Mesenchymal stem cell (in vitro differentiated cells and primary cell): ENCODE measurements around the gene TBC1D2.
A peak's percentile ranks its signal among the peaks of the same experiment; 100 is the strongest.

Experiments
- DNase-seq: peaks from one replicate; pipeline ENCODE4 v3.0.0-alpha.2; 2013
- H2AFZ ChIP-seq: one replicate; pipeline ENCODE4 v1.6.1; 2013; ENCODE audit warnings: low read depth, mild to moderate bottlenecking, control low read depth, inconsistent platforms, low read length, moderate library complexity
- H2AK5ac ChIP-seq: 2 replicates; pipeline ENCODE4 v1.6.1; 2013; ENCODE audit warnings: low read length, moderate library complexity, mild to moderate bottlenecking, inconsistent platforms; ENCODE audit not compliant: severe bottlenecking
- H2BK120ac ChIP-seq: one replicate; pipeline ENCODE4 v1.6.1; 2013; ENCODE audit warnings: low read depth, mild to moderate bottlenecking, inconsistent platforms, low read length, moderate library complexity
- H2BK12ac ChIP-seq, 2 experiments: one replicate each; pipeline ENCODE4 v1.6.1; 2013; ENCODE audit warnings: inconsistent platforms in 2 of 2, low read length in 2 of 2, mild to moderate bottlenecking in 2 of 2, moderate library complexity in 2 of 2, control low read depth in 1 of 2
- H2BK15ac ChIP-seq: one replicate; pipeline ENCODE4 v1.6.1; 2013; ENCODE audit warnings: mild to moderate bottlenecking, low read depth, inconsistent platforms; ENCODE audit not compliant: poor library complexity, severe bottlenecking
- H2BK5ac ChIP-seq: 2 replicates; pipeline ENCODE4 v1.6.1; 2013; ENCODE audit warnings: low read depth, mild to moderate bottlenecking, low read length, control low read depth, inconsistent platforms; ENCODE audit not compliant: poor library complexity, severe bottlenecking
- H3K14ac ChIP-seq, 2 experiments: one replicate each; pipeline ENCODE4 v1.6.1; 2013; ENCODE audit warnings: inconsistent platforms in 2 of 2, low read length in 2 of 2, control low read depth in 1 of 2, mild to moderate bottlenecking in 1 of 2, moderate library complexity in 1 of 2
- H3K18ac ChIP-seq, 2 experiments: one replicate each; pipeline ENCODE4 v1.6.1; 2013; ENCODE audit warnings: inconsistent platforms in 2 of 2, low read length in 2 of 2, control low read depth in 1 of 2, low read depth in 1 of 2, mild to moderate bottlenecking in 1 of 2
- H3K23ac ChIP-seq, 2 experiments: one replicate each; pipeline ENCODE4 v1.6.1; 2013; ENCODE audit warnings: inconsistent platforms in 2 of 2, low read length in 2 of 2, mild to moderate bottlenecking in 2 of 2, moderate library complexity in 2 of 2, control low read depth in 1 of 2
- H3K27ac ChIP-seq: 2 replicates; pipeline ENCODE4 v1.5.1; 2013; ENCODE audit warnings: mild to moderate bottlenecking, moderate library complexity, low read length, control low read depth, inconsistent platforms; ENCODE audit not compliant: poor library complexity, severe bottlenecking
- H3K27me3 ChIP-seq, 2 experiments: 2 replicates each; pipeline versions ENCODE4 v1.6.1 to v1.7.0; 2013; ENCODE audit warnings: low read length in 2 of 2, mild to moderate bottlenecking in 2 of 2, moderate library complexity in 2 of 2, control low read depth in 1 of 2, inconsistent platforms in 1 of 2; ENCODE audit not compliant: control insufficient read depth in 1 of 2, insufficient read depth in 1 of 2
- H3K36me3 ChIP-seq, 2 experiments: 2 replicates each; pipeline versions ENCODE4 v1.6.1 to v1.7.0; 2013; ENCODE audit warnings: low read length in 2 of 2, control low read depth in 1 of 2, inconsistent platforms in 1 of 2, low read depth in 1 of 2, mild to moderate bottlenecking in 1 of 2; ENCODE audit not compliant: insufficient read depth in 2 of 2, control insufficient read depth in 1 of 2
- H3K4ac ChIP-seq, 2 experiments: one replicate each; pipeline ENCODE4 v1.6.1; 2013; ENCODE audit warnings: inconsistent platforms in 2 of 2, low read length in 2 of 2, mild to moderate bottlenecking in 2 of 2, moderate library complexity in 2 of 2, control low read depth in 1 of 2, low read depth in 1 of 2
- H3K4me1 ChIP-seq: 2 replicates; pipeline ENCODE4 v1.6.1; 2013; ENCODE audit warnings: low read depth, low read length, control low read depth; ENCODE audit not compliant: control insufficient read depth, insufficient read depth
- H3K4me2 ChIP-seq: 2 replicates; pipeline ENCODE4 v1.6.1; 2013; ENCODE audit warnings: low read length, mild to moderate bottlenecking, inconsistent platforms; ENCODE audit not compliant: poor library complexity, severe bottlenecking
- H3K4me3 ChIP-seq, 2 experiments: 2 replicates each; pipeline versions ENCODE4 v1.5.1 to v1.7.0; 2013; ENCODE audit warnings: low read length in 2 of 2, mild to moderate bottlenecking in 2 of 2, control low read depth in 1 of 2, low read depth in 1 of 2; ENCODE audit not compliant: insufficient read depth in 1 of 2
- H3K79me1 ChIP-seq: replicated peaks from 2 replicates; pipeline ENCODE4 v1.6.1; 2013; ENCODE audit warnings: mild to moderate bottlenecking, control low read depth, low read length, inconsistent platforms; ENCODE audit not compliant: poor library complexity, severe bottlenecking
- H3K9ac ChIP-seq: 2 replicates; pipeline ENCODE4 v1.7.0; 2013; ENCODE audit warnings: mild to moderate bottlenecking, low read length, moderate library complexity
- H3K9me3 ChIP-seq: 2 replicates; pipeline ENCODE4 v1.7.0; 2013; ENCODE audit warnings: mild to moderate bottlenecking, low read length; ENCODE audit not compliant: control insufficient read depth
- H4K8ac ChIP-seq: one replicate; pipeline ENCODE4 v1.6.1; 2013; ENCODE audit warnings: inconsistent platforms, mild to moderate bottlenecking, low read length, moderate library complexity
- H4K91ac ChIP-seq: one replicate; pipeline ENCODE4 v1.6.1; 2013; ENCODE audit warnings: mild to moderate bottlenecking, low read length, inconsistent platforms
- WGBS: methylation state at CpG from one replicate; pipeline ENCODE4 v1.1.7; 2013; ENCODE audit warnings: mixed read lengths; 5-methylcytosine and 5-hydroxymethylcytosine counted together

Gene TBC1D2

DNA sequence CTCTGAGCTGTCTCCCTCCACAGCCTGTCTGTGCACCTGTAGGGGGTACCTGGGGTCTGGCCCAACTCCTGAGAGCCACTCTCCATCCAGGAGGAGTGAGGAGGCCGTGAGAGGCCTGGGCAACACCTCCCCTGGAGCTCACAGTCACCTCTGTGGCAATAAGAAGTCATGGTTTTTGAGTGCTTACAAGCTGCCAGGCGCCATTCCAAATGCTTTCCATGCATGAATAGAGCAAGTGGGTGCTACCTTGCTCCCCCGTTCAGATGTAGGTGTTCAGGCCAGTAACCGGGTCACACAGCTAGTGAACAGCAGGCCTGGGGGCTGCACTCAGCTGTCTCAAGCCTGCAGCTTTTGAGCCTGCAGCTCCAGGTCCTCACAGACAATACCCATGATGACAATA lies 93.6 kb downstream of the TBC1D2 start:
- H3K18ac ChIP-seq = no peak overlapping the region
- H3K79me1 ChIP-seq = no peaks in the 10 kb centered on the region
- no peak overlapping the region for H4K8ac ChIP-seq
- no peak overlapping the region for H2BK120ac ChIP-seq
- no peak overlapping the region for H2BK15ac ChIP-seq
- no peak overlapping the region for H2BK5ac ChIP-seq
- no peak overlapping the region for H3K14ac ChIP-seq
- no peak overlapping the region for H2AK5ac ChIP-seq
- no peak overlapping the region for H3K4me2 ChIP-seq
- no peak overlapping the region for H3K23ac ChIP-seq
- no peak for DNase-seq
- H3K9me3 ChIP-seq = no peaks in the 10 kb centered on the region
- no peak overlapping the region for H3K4ac ChIP-seq
- peaks cover 4 to 36% of the 10 kb centered on the region in 2 experiments for H3K27me3 ChIP-seq
- H3K36me3 ChIP-seq = no peaks in the 10 kb centered on the region
- WGBS = 83% methylated on average over 4 of the region's 4 CpGs
- H3K4me3 ChIP-seq = no peak overlapping the region
- no peak overlapping the region for H4K91ac ChIP-seq
- H2AFZ ChIP-seq = no peak overlapping the region
- H2BK12ac ChIP-seq = no peak overlapping the region
- no peak overlapping the region for H3K9ac ChIP-seq
- H3K27ac ChIP-seq = no peak overlapping the region
- H3K4me1 ChIP-seq = no peaks in the 10 kb centered on the region

DNA sequence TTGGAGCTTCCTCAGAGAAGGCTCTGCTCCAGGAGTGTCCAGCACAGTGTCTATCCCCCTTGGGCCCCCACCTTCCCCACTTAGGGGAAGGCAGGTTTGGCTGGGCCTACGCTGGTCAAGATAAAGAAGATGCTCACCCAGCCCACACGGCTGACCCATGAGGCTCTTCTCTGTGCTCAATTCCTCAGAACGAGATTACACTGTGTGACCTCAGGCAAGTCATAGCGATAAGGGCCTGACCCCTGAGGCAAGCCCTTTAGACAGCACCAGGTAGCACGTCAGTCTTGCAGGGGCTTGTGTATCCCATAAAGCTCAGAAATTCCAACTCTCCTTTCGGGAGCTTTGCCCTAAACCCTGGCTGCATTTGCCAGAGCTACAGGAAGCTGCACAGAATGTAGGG lies 95.7 kb downstream of the TBC1D2 start:
- no peak overlapping the region for H2BK12ac ChIP-seq
- no peak overlapping the region for H2BK5ac ChIP-seq
- H2AK5ac ChIP-seq = no peak overlapping the region
- H4K8ac ChIP-seq = no peak overlapping the region
- peaks cover 4 to 17% of the 10 kb centered on the region in 2 experiments for H3K27me3 ChIP-seq
- H3K14ac ChIP-seq = no peak overlapping the region
- no peaks in the 10 kb centered on the region for H3K36me3 ChIP-seq
- no peaks in the 10 kb centered on the region for H3K9me3 ChIP-seq
- H4K91ac ChIP-seq = no peak overlapping the region
- H2BK120ac ChIP-seq = no peak overlapping the region
- no peaks in the 10 kb centered on the region for H3K79me1 ChIP-seq
- H2BK15ac ChIP-seq = no peak overlapping the region
- H3K4ac ChIP-seq = no peak overlapping the region
- H3K4me3 ChIP-seq = no peak overlapping the region
- no peak overlapping the region for H3K4me2 ChIP-seq
- H3K18ac ChIP-seq = no peak overlapping the region
- no peaks in the 10 kb centered on the region for H3K4me1 ChIP-seq
- DNase-seq = no peak
- no peak overlapping the region for H3K27ac ChIP-seq
- WGBS = 85% methylated on average over 6 of the region's 6 CpGs
- no peak overlapping the region for H2AFZ ChIP-seq
- no peak overlapping the region for H3K23ac ChIP-seq
- no peak overlapping the region for H3K9ac ChIP-seq

DNA sequence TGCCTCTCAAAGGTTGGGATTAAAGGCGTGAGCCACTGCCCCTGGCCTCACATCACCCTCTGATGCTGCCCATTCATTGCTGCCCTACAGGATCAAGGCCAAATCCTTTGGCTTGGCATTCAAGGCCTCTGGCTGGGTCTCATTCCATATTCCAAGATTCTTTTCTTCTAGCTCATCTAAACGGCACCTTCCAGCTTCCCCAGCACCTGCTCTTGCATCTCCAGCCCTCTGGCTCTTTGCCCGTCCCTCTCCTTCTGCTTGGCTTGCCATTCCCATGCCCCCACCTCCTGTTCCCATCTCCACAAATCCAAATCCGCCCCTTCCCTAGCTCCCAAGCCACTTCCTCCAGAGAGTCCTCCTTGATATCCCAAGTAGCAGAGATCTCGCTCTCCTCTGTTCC lies 96.1 kb downstream of the TBC1D2 start:
- DNase-seq = no peak
- H4K8ac ChIP-seq = no peak overlapping the region
- H3K14ac ChIP-seq = no peak overlapping the region
- H3K27me3 ChIP-seq = peaks cover 4 to 12% of the 10 kb centered on the region in 2 experiments
- H4K91ac ChIP-seq = no peak overlapping the region
- H3K4ac ChIP-seq = no peak overlapping the region
- no peak overlapping the region for H3K27ac ChIP-seq
- no peak overlapping the region for H2BK5ac ChIP-seq
- no peak overlapping the region for H2AFZ ChIP-seq
- H2BK15ac ChIP-seq = no peak overlapping the region
- H3K79me1 ChIP-seq = no peaks in the 10 kb centered on the region
- no peaks in the 10 kb centered on the region for H3K4me1 ChIP-seq
- H3K4me2 ChIP-seq = no peak overlapping the region
- 89% methylated on average over 5 of the region's 5 CpGs for WGBS
- no peak overlapping the region for H3K23ac ChIP-seq
- H2AK5ac ChIP-seq = no peak overlapping the region
- no peak overlapping the region for H3K18ac ChIP-seq
- no peaks in the 10 kb centered on the region for H3K36me3 ChIP-seq
- H2BK12ac ChIP-seq = no peak overlapping the region
- no peaks in the 10 kb centered on the region for H3K9me3 ChIP-seq
- H3K9ac ChIP-seq = no peak overlapping the region
- H2BK120ac ChIP-seq = no peak overlapping the region
- no peak overlapping the region for H3K4me3 ChIP-seq

DNA sequence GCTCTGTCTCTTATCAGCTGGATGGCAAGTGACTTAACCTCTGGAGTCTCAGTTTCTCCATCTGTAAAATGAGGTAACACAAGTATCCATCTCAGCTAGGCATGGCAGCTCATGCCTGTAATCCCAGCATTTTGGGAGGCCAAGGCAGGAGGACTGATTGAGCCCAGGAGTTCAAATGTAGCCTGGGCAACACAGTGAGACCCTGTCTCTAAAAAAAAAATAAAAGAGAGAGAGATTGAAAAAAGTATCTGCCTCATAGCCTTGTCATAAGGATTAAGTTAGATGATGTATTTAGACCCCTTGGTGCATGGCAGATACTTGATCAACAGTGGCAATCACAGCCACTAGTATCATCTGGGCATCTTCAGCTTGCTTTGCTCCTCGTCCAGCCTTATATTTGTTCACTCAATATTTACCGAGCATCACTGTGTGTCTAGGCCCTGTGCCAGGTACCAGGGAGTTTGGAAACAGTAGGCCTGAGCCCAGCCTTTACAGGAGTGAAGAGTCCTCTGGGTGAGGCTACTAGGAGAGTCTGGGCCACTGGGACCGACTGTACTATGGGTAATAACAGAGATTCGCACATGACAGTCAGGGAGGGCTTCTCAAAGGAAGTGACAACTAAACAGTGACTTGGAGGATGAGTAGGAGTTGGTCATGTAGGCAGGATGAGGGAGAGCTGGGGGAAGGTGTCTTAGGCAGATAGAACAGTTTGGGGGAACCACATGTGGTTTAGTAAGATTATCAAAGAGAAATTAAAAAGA lies 97.2 kb downstream of the TBC1D2 start:
- Histone ChIP-seq H3K18ac (no peak overlapping the region), H3K14ac (no peak overlapping the region), H2AFZ (no peak overlapping the region), H2BK15ac (no peak overlapping the region), H3K9me3 (no peaks in the 10 kb centered on the region), H3K4me1 (no peaks in the 10 kb centered on the region), H3K4me3 (no peak overlapping the region), H3K27ac (no peak overlapping the region), H2AK5ac (no peak overlapping the region), H3K4ac (no peak overlapping the region), H3K4me2 (no peak overlapping the region), H2BK5ac (no peak overlapping the region), H3K23ac (no peak overlapping the region), H3K9ac (no peak overlapping the region), H4K91ac (peak overlapping the region; percentile 54), H3K79me1 (no peaks in the 10 kb centered on the region), H3K27me3 (peaks cover 4 to 10% of the 10 kb centered on the region in 2 experiments), H3K36me3 (no peaks in the 10 kb centered on the region), H2BK120ac (no peak overlapping the region), H4K8ac (no peak overlapping the region), H2BK12ac (no peak overlapping the region)
- DNase-seq = no peak
- WGBS = 86% methylated on average over 4 of the region's 4 CpGs
